GM19035 (cell line): ENCODE measurements around the gene RNF212.
A peak's percentile ranks its signal among the peaks of the same experiment; 100 is the strongest.

Source experiments
- ATAC-seq: cut with Tn5 transposase; IDR thresholded peaks from one replicate; pipeline ENCODE4 v1.9.1; 2021; ENCODE audit not compliant: unreplicated experiment

The RNF212 gene

GRCh38 chr4:1038948-1039492, 74.3 kb downstream of the RNF212 start:
- ATAC-seq: no peak

DNA sequence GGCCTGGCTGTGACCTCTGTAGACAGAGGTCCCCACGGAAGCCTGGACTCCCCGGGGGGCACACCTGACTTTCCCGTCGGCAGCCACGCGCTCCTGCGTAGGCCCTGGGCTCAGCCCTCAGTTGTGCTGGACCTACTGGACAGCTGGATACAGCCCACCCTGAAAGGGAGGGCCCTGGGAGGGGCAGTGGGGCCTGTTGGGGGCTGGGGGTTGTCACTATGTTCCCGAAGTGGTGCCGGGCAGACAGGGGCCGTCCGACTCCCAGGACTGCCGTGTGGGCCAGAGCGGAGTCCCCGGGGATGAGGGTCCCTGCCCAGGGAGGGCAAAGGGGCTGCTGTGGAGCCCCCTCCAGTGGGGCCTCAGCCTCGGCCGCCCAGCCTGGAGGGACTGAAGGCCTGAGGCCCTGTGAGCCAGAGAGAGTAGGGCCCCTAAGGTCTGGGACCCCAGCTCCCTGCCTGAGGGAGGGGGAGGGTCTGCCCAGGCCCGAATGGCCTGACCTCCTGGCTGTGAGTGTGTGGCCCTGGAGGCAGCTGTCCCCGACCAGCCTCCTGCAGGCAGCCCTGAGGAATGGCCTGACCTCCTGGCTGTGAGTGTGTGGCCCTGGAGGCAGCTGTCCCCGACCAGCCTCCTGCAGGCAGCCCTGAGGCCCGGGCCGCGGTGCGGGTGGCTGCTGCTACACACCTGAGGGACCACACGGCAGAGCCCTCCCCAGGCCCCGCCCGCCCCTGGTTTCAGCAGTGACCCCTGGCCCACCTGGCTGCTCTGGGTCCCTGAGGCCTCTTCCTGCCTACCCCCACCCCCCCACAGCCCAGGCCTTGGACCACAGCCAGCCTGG, 76.2 kb downstream of the RNF212 start:
- ATAC-seq: no peak

DNA sequence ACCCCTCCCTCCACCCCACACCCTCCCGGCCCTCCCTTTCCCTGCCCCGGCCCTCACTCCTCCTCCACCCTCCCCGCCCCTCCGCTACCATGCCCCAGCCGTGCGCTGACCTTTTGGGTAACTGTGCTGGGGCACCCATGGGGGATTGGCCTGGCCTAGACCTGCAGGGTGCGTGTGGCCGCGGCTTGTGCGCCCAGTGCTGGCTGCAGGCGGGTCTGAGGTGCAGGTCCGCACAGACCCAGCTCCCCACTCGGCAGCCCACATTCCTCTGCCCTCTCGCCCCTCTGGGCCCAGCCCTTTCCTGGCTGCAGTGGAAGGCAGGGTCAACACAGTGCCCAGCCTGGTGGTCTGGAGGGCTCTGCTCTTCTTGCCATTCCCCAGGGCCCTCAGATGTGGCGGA, 77.3 kb downstream of the RNF212 start:
- ATAC-seq: no peak

DNA sequence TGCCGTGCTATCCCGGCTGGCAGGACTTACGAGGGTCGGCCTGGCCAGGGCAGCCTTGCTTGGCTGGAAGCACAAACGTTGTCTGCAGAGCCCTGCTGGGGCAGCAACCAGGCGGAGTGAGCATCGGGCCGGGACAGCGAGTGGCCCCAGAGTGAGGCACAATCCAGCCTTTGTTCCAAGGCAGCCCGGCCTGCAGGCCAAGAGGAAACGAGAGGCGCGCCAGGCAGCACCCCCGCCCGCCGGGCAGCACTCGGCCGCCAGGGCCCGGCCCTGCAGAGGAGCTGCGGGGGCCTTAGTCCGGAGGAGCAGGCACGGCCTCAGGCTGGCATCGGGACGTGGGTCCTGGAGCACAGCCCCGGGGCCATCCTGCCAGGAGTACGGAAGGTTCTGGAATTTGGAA, 77.9 kb downstream of the RNF212 start:
- no peak for ATAC-seq

DNA sequence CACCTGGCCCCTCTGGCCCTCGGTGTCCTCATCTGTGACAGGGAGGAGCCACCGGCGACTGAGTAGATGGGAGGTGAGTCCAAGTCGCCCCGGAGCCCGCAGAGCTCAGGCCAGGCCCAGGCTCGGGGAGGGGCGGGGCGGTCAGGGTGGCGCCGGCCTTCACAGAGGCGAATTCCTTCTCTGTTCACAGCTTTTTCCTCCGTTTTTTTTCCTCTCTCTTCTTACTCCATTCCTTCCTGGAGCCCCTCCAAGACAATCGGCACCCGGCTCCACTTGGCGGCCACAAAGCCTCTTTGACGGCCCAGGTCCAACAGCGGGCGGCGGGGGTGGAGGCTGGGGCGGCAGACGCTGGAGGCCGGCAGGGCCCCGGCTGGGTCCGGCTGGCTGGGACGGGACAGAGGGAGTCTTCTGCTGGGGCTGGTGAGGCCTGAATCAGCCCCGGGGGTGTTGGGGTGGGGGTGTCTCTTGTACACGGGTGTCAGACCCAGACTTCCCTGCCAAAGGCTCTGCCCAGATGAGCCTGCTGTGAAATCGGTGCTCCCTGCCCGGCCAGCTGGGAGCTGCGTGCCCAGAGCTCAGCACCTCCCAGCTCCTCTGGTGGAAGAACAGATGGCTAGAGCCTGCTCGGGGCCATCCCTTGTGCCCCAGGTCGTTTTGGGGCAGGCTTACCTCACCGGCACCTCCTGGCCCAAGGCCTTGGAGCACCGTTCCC, 79.4 kb downstream of the RNF212 start:
- ATAC-seq: no peak

DNA sequence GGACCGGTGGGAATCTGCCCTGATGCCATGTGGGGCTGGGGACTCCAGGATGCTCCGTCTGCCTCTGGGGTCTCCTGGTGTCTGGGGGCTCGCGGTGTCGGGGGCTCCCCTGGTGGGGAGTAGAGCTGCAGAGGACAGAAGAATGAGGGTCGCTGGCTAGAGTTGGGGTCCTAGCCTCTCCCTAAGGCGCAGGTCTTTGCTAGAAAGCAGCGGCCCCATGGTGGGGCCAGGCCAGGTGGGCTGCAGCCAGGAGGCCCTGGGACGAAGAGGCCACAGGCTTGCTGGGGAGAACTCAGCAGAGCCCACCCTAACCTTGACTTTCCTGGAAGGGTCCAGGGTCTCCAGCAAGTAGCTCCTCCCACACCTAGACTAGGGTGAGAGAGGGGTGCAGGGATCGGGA, 80.5 kb downstream of the RNF212 start:
- no peak for ATAC-seq

- ATAC-seq: no peak
These were observed 81.2 kb downstream of the RNF212 start for GRCh38 chr4:1031956-1032795.

GRCh38 chr4:1031346-1031745, 82.0 kb downstream of the RNF212 start:
- ATAC-seq: no peak

GRCh38 chr4:1030559-1030958, 82.8 kb downstream of the RNF212 start:
- ATAC-seq: no peak

DNA sequence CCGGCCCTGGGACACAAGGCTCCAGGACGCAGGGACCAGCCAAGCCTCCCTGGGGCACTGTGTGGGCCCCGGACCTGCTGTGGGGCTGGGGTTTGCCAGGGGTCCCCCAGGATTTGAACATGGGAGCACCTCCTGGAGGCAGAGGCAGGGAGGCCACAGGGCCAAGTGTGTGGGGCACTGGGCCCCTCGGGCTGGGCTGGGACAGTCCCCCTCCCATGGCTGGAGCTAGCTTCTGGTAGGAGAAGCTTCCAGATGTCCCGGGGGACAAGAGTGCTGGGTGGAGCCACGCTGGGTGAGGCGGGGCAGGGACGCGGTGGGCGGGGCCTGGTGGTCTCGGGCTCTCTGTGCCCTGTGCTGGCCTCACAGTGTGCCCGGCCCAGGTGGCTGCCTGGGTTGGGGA, 83.3 kb downstream of the RNF212 start:
- no peak for ATAC-seq

DNA sequence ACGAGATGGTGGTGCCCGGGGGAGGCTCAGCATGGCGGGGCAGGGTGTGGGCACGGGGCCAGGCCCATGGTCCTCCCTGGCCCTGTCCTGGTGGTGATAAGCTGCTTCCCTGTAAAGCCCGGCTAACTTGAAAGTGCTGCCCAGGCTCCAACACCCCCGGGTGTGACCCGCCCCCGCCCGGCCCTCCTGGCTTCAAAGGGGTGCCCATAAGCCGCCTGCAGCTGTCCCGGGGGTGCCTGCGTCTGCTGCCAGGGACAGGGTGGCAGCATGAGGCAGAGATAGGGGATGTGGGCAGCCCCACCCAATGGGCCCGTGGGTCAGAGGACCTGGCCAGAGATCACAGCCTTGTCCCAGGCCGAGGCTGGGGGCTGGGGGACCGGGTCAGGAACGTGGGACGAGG, 83.8 kb downstream of the RNF212 start:
- no peak for ATAC-seq

GRCh38 chr4:1028574-1029220, 84.7 kb downstream of the RNF212 start:
- no peak for ATAC-seq

DNA sequence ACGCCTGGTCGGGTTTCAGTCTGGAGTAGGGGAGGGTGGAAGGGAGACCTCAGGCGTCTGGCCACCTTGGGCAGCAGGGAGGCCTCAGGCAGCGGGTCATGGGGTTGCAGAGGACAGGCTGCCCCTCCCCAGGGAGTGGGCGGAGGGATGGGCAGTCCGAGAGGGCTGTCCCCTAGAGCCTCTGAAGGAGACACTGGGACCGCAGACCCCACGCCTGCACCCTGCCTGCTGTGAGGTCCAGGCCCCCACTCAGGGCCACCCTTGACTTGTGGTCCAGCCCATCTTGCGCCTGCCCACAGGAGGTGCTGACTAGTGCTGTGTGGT, 85.5 kb downstream of the RNF212 start:
- ATAC-seq: no peak

DNA sequence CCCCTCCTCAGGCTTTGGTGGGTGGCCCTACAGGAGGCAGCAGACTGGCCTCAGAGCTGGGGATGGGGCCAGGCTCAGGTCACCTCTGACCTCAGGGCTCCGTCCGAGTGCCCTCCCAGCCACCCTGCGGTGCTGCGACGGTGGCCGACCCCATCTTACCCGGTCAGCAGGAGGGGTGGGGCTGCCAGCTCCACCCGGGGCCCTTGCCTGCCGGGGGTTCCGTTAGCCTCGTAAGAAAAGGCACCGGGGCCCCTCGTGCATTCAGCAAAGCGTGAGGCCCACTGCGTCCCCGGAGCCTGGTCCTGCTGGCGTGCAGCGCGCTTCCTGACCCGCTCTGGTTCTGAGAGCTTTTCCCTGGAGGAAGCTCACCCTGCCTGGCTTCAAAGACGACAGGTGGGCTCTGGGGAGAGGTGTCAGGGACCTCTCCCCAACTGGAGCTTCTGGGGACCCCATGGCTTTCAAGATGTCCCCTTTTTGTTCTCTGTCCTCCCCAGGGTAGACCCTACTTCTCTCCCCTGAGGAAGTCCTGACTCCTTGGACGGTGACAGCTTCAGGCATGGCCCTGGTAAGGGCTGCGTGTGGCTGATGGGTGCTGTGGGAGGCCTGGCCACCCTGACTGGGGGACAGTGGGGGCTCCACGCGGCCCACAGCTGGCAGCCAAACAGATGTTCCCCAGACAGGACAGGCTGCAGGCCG, 86.0 kb downstream of the RNF212 start:
- ATAC-seq: no peak

GRCh38 chr4:1026115-1026514, 87.2 kb downstream of the RNF212 start:
- peak; percentile 69 for ATAC-seq

GRCh38 chr4:1024882-1025545, 88.3 kb downstream of the RNF212 start:
- ATAC-seq: no peak

DNA sequence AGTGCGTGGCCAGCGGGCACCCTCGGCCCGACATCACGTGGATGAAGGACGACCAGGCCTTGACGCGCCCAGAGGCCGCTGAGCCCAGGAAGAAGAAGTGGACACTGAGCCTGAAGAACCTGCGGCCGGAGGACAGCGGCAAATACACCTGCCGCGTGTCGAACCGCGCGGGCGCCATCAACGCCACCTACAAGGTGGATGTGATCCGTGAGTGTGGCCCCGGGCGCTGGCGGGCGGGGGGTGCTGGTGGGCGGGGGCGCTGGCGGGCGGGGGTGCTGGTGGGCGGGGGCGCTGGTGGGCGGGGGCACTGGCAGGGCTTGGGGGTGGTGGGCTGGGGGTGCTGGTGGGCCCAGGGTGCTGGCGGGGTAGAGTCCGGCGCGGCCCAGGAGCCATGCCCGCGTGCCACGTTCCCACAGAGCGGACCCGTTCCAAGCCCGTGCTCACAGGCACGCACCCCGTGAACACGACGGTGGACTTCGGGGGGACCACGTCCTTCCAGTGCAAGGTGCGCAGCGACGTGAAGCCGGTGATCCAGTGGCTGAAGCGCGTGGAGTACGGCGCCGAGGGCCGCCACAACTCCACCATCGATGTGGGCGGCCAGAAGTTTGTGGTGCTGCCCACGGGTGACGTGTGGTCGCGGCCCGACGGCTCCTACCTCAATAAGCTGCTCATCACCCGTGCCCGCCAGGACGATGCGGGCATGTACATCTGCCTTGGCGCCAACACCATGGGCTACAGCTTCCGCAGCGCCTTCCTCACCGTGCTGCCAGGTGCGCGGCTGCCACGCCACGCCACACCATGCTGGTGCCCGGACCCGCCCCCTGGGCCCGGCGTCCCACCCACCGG, 89.2 kb downstream of the RNF212 start:
- ATAC-seq: no peak

DNA sequence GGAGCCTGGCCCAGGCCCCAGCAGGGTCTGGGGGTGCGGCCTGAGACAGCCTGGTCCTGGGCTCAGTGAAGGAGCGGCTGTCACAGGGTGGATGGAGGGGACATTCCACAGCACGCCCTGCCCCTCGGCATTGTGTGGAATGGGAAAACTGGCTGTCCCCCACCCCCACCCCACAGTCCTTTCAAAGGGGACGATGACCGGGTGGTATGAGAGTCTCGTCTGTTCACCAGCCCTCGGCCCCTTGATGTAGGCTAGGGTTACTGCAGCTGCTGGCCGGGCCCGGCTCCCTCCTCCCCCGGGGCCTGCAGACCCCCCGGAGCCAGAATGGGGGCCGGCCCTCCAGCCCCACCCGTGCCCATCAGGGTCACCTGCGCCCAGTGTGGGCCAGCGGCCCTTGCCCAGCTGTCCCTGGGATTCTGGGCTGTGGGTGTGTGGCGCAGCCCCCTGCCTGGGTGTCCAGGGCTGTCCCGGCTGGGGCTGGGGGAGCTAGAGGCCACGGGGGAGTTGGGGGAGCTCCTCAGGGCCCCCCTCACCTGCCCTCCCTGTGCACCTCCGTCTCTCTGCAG, 90.2 kb downstream of the RNF212 start:
- ATAC-seq: no peak

DNA sequence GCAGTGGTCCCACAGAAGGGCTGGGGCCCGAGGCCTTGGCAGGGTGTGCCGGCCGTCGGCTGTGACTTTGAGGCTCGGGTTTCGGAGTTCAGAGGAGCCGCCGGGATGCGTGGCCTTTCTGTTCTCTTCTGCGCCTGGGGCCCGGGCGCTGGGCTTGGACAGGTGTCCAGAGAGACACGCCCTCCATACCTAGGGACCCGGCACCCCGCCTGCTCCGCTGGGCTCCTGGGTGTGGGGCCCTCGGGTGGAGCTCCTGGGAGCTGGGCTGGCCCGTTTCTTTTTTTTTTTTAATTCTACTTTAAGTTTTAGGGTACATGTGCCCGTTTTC, 90.7 kb downstream of the RNF212 start:
- ATAC-seq: no peak
